K562 (cell line): ENCODE measurements around the gene SLCO2B1. TPM values are rescaled to one million over a fixed set of nuclear protein-coding genes. Genes with fewer than 3 reads are reported as not detected.

ENCODE experiments used
- CBX2 ChIP-seq: fragments of 200-600 bp; sonication (generic); IDR thresholded peaks from one replicate; pipeline ENCODE4 v1.6.1; 2012; ENCODE audit warnings: mild to moderate bottlenecking, low read length, inconsistent platforms; ENCODE audit not compliant: insufficient read depth, poor library complexity, severe bottlenecking
- E2F3 ChIP-seq: fragments of 250-450 bp; sonication (Bioruptor Pico); IDR thresholded peaks from 2 replicates; pipeline ENCODE4 v1.4.0; 2020; ENCODE audit warnings: mild to moderate bottlenecking
- EGR1 ChIP-seq: fragments of 450-650 bp; conservative IDR thresholded peaks from 2 replicates; pipeline ENCODE4 v1.6.1; 2017; ENCODE audit warnings: mild to moderate bottlenecking
- ESRRA ChIP-seq: fragments of 450-650 bp; IDR thresholded peaks from 2 replicates; pipeline ENCODE4 v1.6.1; 2014; ENCODE audit warnings: low read depth, mild to moderate bottlenecking, moderate library complexity, borderline replicate concordance
- HDAC6 ChIP-seq: IDR thresholded peaks from 2 replicates; pipeline ENCODE4 v1.6.1; 2012; ENCODE audit warnings: low read depth, mild to moderate bottlenecking, control low read depth, inconsistent platforms, low read length, moderate library complexity
- L3MBTL2 ChIP-seq: fragments of 450-650 bp; IDR thresholded peaks from 2 replicates; pipeline ENCODE4 v1.6.1; 2016; ENCODE audit warnings: mild to moderate bottlenecking, moderate library complexity
- LEF1 ChIP-seq: fragments of 450-650 bp; IDR thresholded peaks from 2 replicates; pipeline ENCODE4 v1.6.1; 2016; ENCODE audit warnings: mild to moderate bottlenecking
- MAX ChIP-seq: sonication (generic); formaldehyde crosslinking; IDR thresholded peaks from 2 replicates; pipeline ENCODE4 v1.9.0; 2022; ENCODE audit warnings: mild to moderate bottlenecking, missing genetic modification reagents
- MAZ ChIP-seq, 2 experiments: fragments of 450-650 bp in 1 of 2; sonication (generic) in 1 of 2; formaldehyde crosslinking; IDR thresholded peaks in 1 of 2; conservative IDR thresholded peaks in 1 of 2; 2 replicates each; pipeline versions ENCODE4 v1.4.0 to v1.5.0; 2020; ENCODE audit warnings: mild to moderate bottlenecking in 1 of 2, missing genetic modification reagents in 1 of 2
- NCOA4 ChIP-seq: fragments of 450-650 bp; IDR thresholded peaks from 2 replicates; pipeline ENCODE4 v1.6.1; 2018; ENCODE audit warnings: mild to moderate bottlenecking; ENCODE audit not compliant: partially characterized antibody
- NONO ChIP-seq, 2 experiments: fragments of 200-400 bp in 1 of 2; fragments of 450-650 bp in 1 of 2; formaldehyde crosslinking in 1 of 2; IDR thresholded peaks; 2 replicates each; pipeline ENCODE4 v1.6.1; 2017; ENCODE audit warnings: low read depth in 2 of 2, mild to moderate bottlenecking in 2 of 2, moderate library complexity in 2 of 2, low read length in 1 of 2
- U2AF2 ChIP-seq: fragments of 200-400 bp; formaldehyde crosslinking; optimal IDR thresholded peaks from 2 replicates; pipeline ENCODE3; 2017; ENCODE audit warnings: low read depth, mild to moderate bottlenecking, low read length
- ZNF583 ChIP-seq: fragments of 250-450 bp; sonication (Bioruptor Pico); IDR thresholded peaks from 2 replicates; pipeline ENCODE4 v1.4.0; 2020
- ZNF589 ChIP-seq: fragments of 200-800 bp; sonication (Bioruptor generic); IDR thresholded peaks from 2 replicates; pipeline ENCODE4 v1.6.1; 2016; ENCODE audit warnings: low read depth, missing genetic modification characterization, missing compliant biosample characterization
- polyA plus RNA-seq, 8 experiments: library from polyadenylated mRNA; depleted of rRNA in 4 of 8; stranded (reverse) in 5 of 8; unstranded in 3 of 8; fragments of >200 nt; fragmentation: Nextera tagmentation in 2 of 8; fragmentation: Illumina TruSeq in 1 of 8; extraction: Ambion mirVana in 2 of 8; extraction: Trizol in 1 of 8; gene quantifications; 2 replicates each; pipeline versions ENCODE4 v1.2.1 to v1.2.3, GENCODE V29; 2011 to 2014; ENCODE audit warnings: inconsistent platforms in 1 of 8, missing spikeins in 1 of 8
- total RNA-seq, 7 experiments: library from RNA; depleted of rRNA in 6 of 7; stranded (reverse); fragments of >200 nt in 6 of 7; fragmentation: Illumina TruSeq in 2 of 7; extraction: Trizol in 2 of 7; gene quantifications; 2 replicates each; pipeline versions ENCODE4 v1.2.1 to v1.2.3, GENCODE V29; 2011 to 2021; ENCODE audit warnings: low replicate concordance in 1 of 7
- TF ChIP-seq, protein P1 (sequence below): fragments of 450-650 bp; IDR thresholded peaks from 2 replicates; pipeline ENCODE4 v1.6.1; 2018; ENCODE audit not compliant: partially characterized antibody
- TF ChIP-seq, protein P2 (sequence below): sonication (generic); formaldehyde crosslinking; IDR thresholded peaks from 2 replicates; pipeline ENCODE4 v1.8.0; 2023; ENCODE audit warnings: mild to moderate bottlenecking, missing genetic modification reagents
- TF ChIP-seq, protein P3 (sequence below): fragments of 450-650 bp; formaldehyde crosslinking; IDR thresholded peaks from 2 replicates; pipeline ENCODE4 v1.4.0; 2020; ENCODE audit warnings: mild to moderate bottlenecking, moderate library complexity

SLCO2B1 gene
- total and polyA plus RNA-seq, 9 of the 15 experiments (the other 6 are each of a cell fraction or from before 2014, with no cell fraction given), result 0.70 to 14.7 (median 7.6) TPM

DNA sequence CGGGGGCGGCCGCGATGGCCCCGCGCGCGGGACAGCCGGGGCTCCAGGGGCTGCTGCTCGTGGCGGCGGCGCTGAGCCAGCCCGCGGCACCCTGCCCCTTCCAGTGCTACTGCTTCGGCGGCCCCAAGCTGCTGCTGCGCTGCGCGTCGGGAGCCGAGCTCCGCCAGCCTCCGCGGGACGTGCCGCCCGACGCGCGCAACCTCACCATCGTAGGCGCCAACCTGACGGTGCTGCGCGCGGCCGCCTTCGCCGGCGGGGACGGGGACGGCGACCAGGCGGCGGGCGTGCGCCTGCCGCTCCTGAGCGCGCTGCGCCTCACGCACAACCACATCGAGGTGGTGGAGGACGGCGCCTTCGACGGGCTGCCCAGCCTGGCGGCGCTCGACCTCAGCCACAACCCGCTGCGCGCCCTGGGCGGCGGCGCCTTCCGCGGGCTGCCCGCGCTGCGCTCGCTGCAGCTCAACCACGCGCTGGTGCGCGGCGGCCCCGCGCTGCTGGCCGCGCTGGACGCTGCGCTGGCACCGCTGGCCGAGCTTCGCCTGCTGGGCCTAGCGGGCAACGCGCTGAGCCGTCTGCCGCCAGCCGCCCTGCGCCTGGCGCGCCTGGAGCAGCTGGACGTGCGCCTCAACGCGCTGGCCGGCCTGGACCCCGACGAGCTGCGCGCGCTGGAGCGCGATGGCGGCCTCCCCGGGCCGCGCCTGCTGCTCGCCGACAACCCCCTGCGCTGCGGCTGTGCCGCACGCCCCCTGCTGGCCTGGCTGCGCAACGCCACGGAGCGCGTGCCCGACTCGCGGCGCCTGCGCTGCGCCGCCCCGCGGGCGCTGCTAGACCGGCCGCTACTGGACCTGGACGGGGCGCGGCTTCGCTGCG is 90.4 kb downstream of the SLCO2B1 start (continued):
- TF ChIP-seq, protein P1, sequence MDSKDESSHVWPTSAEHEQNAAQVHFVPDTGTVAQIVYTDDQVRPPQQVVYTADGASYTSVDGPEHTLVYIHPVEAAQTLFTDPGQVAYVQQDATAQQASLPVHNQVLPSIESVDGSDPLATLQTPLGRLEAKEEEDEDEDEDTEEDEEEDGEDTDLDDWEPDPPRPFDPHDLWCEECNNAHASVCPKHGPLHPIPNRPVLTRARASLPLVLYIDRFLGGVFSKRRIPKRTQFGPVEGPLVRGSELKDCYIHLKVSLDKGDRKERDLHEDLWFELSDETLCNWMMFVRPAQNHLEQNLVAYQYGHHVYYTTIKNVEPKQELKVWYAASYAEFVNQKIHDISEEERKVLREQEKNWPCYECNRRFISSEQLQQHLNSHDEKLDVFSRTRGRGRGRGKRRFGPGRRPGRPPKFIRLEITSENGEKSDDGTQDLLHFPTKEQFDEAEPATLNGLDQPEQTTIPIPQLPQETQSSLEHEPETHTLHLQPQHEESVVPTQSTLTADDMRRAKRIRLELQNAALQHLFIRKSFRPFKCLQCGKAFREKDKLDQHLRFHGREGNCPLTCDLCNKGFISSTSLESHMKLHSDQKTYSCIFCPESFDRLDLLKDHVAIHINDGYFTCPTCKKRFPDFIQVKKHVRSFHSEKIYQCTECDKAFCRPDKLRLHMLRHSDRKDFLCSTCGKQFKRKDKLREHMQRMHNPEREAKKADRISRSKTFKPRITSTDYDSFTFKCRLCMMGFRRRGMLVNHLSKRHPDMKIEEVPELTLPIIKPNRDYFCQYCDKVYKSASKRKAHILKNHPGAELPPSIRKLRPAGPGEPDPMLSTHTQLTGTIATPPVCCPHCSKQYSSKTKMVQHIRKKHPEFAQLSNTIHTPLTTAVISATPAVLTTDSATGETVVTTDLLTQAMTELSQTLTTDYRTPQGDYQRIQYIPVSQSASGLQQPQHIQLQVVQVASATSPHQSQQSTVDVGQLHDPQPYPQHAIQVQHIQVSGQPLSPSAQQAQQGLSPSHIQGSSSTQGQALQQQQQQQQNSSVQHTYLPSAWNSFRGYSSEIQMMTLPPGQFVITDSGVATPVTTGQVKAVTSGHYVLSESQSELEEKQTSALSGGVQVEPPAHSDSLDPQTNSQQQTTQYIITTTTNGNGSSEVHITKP, result no peak
- TF ChIP-seq ZNF583 (CRISPR knock-in tag), result peak; percentile 67; the same call in 1 of the 2 replicates
- TF ChIP-seq LEF1, result no peak
- TF ChIP-seq U2AF2, result no peak
- peak; percentile 89 for TF ChIP-seq MAX (CRISPR knock-in tag)
- TF ChIP-seq HDAC6, result peak; percentile 32; the same call in 1 of the 2 replicates
- TF ChIP-seq, protein P2, sequence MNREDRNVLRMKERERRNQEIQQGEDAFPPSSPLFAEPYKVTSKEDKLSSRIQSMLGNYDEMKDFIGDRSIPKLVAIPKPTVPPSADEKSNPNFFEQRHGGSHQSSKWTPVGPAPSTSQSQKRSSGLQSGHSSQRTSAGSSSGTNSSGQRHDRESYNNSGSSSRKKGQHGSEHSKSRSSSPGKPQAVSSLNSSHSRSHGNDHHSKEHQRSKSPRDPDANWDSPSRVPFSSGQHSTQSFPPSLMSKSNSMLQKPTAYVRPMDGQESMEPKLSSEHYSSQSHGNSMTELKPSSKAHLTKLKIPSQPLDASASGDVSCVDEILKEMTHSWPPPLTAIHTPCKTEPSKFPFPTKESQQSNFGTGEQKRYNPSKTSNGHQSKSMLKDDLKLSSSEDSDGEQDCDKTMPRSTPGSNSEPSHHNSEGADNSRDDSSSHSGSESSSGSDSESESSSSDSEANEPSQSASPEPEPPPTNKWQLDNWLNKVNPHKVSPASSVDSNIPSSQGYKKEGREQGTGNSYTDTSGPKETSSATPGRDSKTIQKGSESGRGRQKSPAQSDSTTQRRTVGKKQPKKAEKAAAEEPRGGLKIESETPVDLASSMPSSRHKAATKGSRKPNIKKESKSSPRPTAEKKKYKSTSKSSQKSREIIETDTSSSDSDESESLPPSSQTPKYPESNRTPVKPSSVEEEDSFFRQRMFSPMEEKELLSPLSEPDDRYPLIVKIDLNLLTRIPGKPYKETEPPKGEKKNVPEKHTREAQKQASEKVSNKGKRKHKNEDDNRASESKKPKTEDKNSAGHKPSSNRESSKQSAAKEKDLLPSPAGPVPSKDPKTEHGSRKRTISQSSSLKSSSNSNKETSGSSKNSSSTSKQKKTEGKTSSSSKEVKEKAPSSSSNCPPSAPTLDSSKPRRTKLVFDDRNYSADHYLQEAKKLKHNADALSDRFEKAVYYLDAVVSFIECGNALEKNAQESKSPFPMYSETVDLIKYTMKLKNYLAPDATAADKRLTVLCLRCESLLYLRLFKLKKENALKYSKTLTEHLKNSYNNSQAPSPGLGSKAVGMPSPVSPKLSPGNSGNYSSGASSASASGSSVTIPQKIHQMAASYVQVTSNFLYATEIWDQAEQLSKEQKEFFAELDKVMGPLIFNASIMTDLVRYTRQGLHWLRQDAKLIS (CRISPR knock-in tag), result no peak
- TF ChIP-seq MAZ (CRISPR knock-in tag; conservative IDR thresholded peaks at IDR 0.05 in 1 of 2, IDR thresholded peaks at IDR 0.05 in 1 of 2), result peak in 1 of 2 experiments; percentile 89; a peak in 2 of 4 replicates
- no peak; the same call in 1 of the 2 replicates for TF ChIP-seq ESRRA
- TF ChIP-seq E2F3, result no peak
- no peak for TF ChIP-seq CBX2
- TF ChIP-seq, protein P3, sequence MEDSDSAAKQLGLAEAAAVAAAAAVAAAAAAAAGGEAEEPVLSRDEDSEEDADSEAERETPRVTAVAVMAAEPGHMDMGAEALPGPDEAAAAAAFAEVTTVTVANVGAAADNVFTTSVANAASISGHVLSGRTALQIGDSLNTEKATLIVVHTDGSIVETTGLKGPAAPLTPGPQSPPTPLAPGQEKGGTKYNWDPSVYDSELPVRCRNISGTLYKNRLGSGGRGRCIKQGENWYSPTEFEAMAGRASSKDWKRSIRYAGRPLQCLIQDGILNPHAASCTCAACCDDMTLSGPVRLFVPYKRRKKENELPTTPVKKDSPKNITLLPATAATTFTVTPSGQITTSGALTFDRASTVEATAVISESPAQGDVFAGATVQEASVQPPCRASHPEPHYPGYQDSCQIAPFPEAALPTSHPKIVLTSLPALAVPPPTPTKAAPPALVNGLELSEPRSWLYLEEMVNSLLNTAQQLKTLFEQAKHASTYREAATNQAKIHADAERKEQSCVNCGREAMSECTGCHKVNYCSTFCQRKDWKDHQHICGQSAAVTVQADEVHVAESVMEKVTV (CRISPR knock-in tag), result no peak
- no peak for TF ChIP-seq NCOA4
- TF ChIP-seq L3MBTL2, result peak; percentile 86
- TF ChIP-seq EGR1, result no peak
- peak; percentile 58; the same call in 1 of the 2 replicates for TF ChIP-seq ZNF589 (CRISPR knock-in tag)
- TF ChIP-seq NONO (IDR thresholded peaks at IDR 0.05; ENCODE audit: low read depth in 2 of 2, low read length in 1 of 2), result peak in 1 of 2 experiments; percentile 82; a peak in 1 of 4 replicates
